ENCODE data around the gene VIPR2.

VIPR2 gene

DNA sequence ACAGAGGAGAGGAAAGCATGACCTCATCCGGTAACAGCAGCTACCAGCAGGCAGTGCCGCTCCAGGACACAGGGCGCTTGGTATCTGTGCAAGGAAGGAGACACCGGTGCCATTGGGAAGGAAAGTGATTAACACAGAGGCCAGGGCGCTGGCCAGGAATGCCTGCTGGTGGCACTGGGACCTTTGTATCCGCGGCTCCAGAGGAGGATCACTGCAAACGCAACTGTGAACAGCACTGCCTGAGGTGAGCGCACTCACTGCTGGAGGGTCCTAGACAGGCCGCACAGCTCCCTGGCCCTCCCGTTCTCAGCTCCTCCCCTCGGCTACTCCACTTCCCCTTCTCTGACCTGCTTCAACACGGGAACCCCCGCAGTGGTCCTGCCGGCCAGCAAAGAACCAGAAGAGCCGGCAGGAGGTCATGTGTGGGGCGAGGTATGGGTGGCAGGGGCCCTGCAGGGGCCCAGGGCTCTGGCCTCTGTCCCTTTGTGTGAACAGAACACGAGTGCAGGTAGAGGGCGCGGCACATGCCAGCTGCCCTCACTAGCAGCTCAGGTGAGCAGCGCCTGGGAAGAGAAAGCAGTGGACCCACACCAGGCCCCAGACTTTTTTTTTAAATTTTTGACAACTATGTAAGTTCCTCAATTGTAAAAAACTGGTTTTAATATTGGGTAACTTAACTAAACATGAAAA, 107.6 kb downstream of the VIPR2 start:
- peak in 1 of 2 experiments; percentile 10 for DNase-seq

GRCh38 chr7:159035571-159036073, 109.0 kb downstream of the VIPR2 start:
- peak in 1 of 2 experiments; percentile 11 for DNase-seq

GRCh38 chr7:159034988-159035387, 109.7 kb downstream of the VIPR2 start:
- no peak for DNase-seq

- peak in 1 of 2 experiments; percentile 6 for DNase-seq
These were observed 110.3 kb downstream of the VIPR2 start for GRCh38 chr7:159034394-159034793.

- peak in 1 of 2 experiments; percentile 3 for DNase-seq
These were observed 110.7 kb downstream of the VIPR2 start for GRCh38 chr7:159033956-159034355.

- no peak for DNase-seq
These were observed 111.2 kb downstream of the VIPR2 start for GRCh38 chr7:159033473-159033825.

DNA sequence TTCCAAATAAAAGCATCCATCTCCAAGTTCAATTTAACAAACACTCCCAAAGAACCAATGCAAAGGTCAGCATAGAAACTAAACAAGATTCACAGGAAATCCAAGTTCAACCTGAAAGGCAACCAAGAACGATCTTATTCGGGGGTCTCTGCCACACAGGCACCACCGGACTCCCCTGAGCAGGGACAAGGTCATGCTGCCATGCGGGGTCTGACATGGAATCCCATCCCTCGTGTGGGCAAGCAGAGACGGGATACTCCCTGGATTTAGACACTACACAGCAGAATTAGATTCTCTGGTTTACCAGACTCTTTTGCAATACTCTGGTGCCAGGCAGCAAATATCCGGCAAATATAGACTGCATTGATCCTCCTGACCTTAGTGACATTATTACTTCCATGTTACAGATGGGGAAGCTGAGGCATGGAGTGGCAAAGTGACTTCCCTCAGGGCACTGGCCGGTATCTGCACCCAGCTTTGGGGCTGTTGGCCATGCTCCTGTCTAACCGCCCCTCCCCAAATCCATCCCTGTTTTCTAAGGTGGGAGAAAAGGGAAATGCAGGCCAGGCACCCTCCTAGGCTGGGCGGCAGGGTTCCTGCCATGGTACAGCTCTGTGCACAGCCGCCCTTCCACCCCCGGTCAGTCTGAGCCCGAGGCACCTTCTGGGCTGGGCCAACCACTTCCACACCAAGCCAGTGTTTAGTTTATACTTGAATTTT, 111.8 kb downstream of the VIPR2 start:
- DNase-seq: peak in 1 of 2 experiments; percentile 7

- peak; percentile 5 to 6 for DNase-seq
These were observed 112.3 kb downstream of the VIPR2 start for GRCh38 chr7:159032322-159032721.

DNA sequence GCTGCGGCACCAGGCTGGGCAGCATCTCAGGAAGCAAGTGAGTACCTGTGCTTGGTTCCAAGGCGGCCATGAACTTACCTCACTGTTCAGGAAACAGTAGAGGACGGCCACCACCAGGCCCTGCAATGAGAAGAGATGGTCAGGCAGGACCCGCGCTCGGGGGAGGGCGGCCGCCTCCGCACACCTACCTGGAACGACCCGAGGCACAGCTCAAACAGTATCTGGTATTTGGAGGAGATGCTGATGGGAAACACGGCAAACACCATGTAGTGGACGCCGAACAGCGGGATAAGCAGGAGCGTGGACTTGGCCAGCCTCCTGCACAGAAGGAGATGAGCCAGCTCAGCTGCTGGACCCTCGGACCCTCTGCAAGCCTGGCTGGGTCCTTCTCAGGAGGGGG, 112.9 kb downstream of the VIPR2 start:
- DNase-seq: peak; percentile 2 to 11

DNA sequence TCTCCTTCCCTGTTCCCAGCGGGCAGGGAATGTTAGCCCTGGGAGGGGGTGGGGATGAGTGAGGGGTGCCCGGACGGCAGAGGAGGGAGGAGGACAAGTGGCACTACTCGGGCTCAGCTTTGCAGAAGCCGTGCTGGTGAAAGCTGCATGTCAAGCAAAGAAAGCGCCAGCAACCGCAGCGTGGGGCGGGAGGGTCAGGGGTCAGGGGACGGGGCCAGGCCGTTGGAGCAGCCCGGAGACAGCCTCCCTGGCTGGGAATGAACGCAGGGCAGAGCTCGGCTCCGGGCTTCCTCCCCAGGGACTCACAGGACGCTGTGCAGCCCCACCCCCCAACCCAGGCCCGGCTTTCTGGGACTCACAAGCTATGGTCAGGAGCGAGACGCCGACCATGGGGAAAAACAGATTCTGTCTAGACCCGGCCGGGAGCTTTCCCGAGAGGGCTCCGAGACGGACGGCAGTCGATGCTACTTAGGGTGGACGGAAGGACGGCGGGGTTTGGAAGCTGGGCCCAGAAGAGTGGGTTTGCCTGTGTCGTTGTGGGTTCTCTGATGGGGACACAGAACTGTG, 113.4 kb downstream of the VIPR2 start:
- DNase-seq: peak in 1 of 2 experiments; percentile 6

- peak; percentile 30 to 36 for DNase-seq
These were observed 114.1 kb downstream of the VIPR2 start for GRCh38 chr7:159030490-159031134.

DNA sequence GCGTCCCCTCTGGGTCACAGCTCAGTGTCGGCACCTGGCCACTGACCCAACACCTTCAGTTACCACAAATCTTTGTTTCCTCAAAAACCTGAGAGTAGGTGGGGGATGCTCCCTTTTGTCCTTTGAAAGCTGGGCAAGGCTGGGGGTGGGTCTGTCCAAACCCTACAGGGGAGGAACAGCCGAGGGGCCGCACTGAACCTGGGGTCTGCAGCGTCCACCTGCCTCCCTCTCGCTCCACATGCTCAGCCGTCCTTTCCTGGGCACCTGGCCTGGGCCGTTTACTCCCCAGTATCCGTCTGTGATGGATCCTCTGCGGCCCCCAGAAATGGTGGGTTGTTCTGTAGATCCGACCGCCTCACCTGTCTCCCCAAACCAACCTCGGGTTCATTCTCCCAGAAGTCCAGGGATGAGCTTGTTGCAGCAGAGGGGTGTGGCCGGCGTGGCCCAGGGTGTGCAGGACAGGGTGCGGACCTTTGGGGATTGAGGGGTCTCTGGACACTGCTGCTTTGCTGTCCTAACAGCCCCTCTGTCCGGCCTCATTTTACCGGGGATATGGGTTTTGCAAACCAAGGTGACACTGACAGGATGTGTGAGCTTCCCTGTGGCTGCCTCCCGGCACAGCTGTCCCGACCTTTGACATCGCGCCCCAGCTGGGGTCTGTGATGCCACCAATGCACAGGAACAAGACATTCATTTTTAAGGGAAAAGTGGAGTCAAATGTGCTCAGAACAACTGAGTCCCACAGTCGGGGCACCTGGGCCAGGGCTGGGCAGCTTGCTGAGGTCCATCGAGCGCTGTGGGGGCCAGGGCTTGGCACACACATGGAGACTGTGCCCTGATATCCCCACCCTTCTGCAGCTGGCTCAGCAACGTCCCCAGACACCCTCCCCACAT, 115.9 kb downstream of the VIPR2 start:
- peak; percentile 11 to 12 for DNase-seq

DNA sequence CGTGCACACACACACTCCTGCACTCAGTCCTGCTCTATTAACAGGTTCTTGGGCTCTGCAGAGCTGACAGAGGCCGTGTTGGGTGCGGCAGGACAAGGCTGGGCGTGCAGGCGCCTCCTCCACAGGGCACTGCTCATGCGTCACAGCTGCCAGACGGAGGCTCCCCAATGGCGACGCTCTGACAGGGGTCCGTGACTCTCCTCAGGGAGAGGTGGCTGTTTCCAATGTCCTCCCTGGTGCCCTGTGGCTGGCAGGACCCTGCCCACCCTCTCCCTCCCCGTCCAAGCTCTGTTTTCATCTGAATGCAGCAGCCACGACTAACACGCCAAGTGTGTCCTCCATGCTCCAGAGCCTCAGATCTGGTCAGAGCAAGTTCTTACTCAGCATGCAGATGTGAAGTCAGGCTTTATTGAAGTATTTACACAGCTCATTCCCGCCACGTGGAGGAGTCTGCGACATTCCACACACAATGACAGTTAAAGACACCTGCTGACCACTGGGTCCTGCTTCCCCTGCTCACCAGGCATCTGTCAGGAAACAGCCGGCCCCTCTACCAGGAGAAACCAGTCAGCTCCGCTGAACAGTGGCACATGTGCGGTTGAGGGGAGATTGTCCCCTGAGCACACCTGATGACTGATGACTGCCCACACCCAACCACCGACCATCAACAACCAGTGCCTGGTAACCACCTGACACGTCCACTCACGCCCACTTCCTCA, 116.7 kb downstream of the VIPR2 start:
- DNase-seq: peak; percentile 14

DNA sequence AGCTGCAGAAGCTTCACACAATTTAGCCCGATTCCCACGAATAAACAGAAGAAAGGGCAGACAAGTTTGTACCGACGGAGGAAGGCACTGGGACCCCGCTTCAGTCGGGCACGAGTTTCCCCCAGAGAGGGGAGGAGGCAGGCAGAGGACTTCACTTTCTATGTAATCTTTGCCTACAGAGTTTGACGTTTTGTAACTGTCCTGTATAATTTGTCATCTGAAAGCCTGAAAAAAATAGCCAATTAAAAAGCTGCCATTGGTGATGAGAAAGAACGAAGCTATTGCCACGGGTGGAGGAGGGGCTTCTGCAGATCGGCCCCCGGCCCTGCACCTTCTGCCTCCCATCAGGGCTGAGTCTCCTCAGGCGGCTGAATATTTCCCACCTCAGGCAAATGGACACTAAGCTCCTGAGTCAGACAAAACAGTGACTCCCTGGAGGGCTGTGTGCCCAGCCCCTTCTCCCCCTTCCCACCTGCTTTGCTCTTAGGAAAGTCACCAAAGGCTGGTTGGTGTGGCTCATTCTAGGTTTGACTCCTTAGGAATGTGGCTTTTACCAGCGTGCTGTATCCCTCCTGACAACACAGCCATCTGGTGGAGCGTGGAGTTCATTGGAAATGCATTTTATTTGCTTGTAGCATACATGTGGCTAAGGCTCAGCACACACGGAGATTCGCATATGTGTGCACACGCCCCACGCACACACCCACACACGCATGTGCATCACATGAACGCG, 117.4 kb downstream of the VIPR2 start:
- DNase-seq: peak; percentile 13 to 14

- DNase-seq: peak; percentile 34 to 41
These were observed 118.2 kb downstream of the VIPR2 start for GRCh38 chr7:159026271-159027055.

- DNase-seq: no peak
These were observed 119.4 kb downstream of the VIPR2 start for GRCh38 chr7:159025161-159025779.

DNA sequence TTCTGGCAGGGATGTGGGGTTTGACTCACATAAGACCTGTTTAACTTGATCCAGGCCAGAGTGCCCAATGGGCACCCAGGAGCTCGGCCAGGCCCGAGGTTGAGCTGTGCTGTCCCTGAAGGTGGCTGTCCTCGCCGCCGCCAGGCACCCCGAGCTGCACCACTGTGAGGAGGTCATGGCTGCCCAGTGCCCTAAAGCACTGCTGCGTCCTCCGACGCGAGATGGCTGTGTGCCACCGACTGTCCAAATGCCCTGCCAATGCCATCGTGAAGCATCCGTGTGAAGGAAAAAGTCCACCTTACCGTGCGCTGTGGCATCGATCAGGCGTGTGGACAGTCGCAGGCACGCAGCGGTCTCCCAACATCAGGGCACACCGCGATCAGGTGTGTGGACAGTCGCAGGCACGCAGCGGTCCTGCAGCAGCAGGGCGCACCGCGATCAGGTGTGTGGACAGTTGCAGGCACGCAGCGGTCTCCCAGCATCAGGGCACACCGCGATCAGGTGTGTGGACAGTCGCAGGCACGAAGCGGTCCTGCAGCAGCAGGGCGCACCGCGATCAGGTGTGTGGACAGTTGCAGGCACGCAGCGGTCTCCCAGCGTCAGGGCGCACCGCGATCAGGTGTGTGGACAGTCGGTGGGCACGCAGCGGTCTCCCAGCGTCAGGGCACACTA, 120.3 kb downstream of the VIPR2 start:
- DNase-seq: no peak

- no peak for DNase-seq
These were observed 120.9 kb downstream of the VIPR2 start for GRCh38 chr7:159023746-159024145.

DNA sequence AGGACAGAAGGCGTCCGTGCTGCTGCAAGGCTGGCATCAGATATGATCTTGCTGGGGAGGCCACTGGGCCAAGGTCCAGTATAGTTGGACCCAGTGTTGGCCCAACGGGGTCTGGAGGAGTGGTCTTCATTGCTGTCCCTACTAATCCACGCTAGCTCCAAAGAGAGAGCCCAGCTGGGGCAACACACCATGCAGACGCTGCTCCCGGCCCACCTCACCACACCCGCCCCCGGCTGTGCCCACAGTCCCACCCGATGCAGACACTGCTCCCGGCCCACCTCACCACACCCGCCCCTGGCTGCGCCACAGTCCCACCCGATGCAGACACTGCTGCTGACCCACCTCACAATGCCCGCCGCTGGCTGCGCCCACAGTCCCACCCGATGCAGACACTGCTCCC, 121.5 kb downstream of the VIPR2 start:
- DNase-seq: no peak

Data from activated T-cell treated with anti-CD3 and anti-CD28 coated beads, Interleukin-2, amount 50 U/mL, for 48 hours (primary cell).